ENCODE measurements around the gene NTN1.

Gene NTN1

DNA sequence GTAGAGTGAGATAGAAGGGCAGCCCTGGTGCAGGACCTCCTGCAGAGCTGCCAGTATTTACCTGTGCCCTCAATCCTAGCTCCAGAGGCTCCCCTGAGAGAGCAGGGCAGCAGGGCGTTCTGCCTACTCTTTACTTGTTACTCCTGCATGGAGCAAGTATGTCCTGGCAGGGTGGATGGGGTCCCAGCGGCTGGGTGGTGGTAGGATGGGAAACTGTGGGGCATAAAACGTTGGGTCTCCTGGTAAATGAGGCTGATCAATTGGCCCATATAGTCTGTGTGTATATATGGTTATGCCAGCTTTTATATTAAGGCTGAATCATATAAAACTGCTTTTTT lies 192.0 kb downstream of the NTN1 start:
- H3K9ac ChIP-seq (ENCODE audit: low read length) = no peak overlapping the region
- H2AFZ ChIP-seq (ENCODE audit: low read depth, low read length) = no peak overlapping the region
- no peaks in the 10 kb centered on the region for H3K36me3 ChIP-seq (replicated peaks; ENCODE audit: low read depth, low read length)
- no peaks in the 10 kb centered on the region for H3K4me1 ChIP-seq (ENCODE audit: low read length)
- no peaks in the 10 kb centered on the region for H3K79me2 ChIP-seq (ENCODE audit: low read length)
- H3K27me3 ChIP-seq (ENCODE audit: low read depth, low read length) = no peaks in the 10 kb centered on the region
- no peak overlapping the region for H3K4me2 ChIP-seq (ENCODE audit: low read length)
- no peak overlapping the region for H3K27ac ChIP-seq (ENCODE audit: low read length)
- H3K4me3 ChIP-seq (ENCODE audit: low read length) = no peak overlapping the region
- TF ChIP-seq EZH2phosphoT487 (IDR thresholded peaks at IDR 0.05; ENCODE audit: low read depth) (no peak), CTCF (IDR thresholded peaks at IDR 0.05; ENCODE audit: low read depth, low read length) (no peak)
- H3K9me3 ChIP-seq (ENCODE audit: insufficient read depth, low read length) = peaks cover 8% of the 10 kb centered on the region; the same call in 1 of the 2 replicates
- no peaks in the 10 kb centered on the region for H4K20me1 ChIP-seq (ENCODE audit: insufficient read depth, low read length)

DNA sequence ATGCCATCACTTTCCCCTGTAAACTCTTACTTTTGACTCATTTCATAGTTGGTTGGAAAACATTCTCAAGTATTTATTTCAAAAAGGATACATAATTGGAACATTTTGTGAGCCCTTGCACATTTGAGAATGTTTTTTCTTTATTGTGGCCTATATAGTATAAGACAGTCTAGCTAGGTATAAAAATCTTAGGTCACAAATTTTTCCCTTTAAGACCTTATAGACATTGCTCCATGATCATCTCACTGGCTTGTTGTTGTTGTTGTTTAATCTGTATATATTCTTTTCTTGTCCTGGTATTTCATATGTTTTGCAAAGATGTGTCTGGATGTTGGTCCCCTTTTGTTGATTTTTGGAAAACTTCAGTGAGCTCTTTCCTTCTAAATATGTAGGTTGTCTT lies 194.2 kb downstream of the NTN1 start:
- Histone ChIP-seq H3K9me3 (ENCODE audit: insufficient read depth, low read length) (peaks cover 8% of the 10 kb centered on the region; the same call in 1 of the 2 replicates), H3K4me3 (ENCODE audit: low read length) (no peak overlapping the region), H4K20me1 (ENCODE audit: insufficient read depth, low read length) (no peaks in the 10 kb centered on the region), H2AFZ (ENCODE audit: low read depth, low read length) (no peak overlapping the region), H3K79me2 (ENCODE audit: low read length) (no peaks in the 10 kb centered on the region), H3K36me3 (replicated peaks; ENCODE audit: low read depth, low read length) (no peaks in the 10 kb centered on the region), H3K4me1 (ENCODE audit: low read length) (no peaks in the 10 kb centered on the region), H3K9ac (ENCODE audit: low read length) (no peak overlapping the region), H3K27ac (ENCODE audit: low read length) (no peak overlapping the region), H3K4me2 (ENCODE audit: low read length) (no peak overlapping the region), H3K27me3 (ENCODE audit: low read depth, low read length) (no peaks in the 10 kb centered on the region)
- TF ChIP-seq EZH2phosphoT487 (IDR thresholded peaks at IDR 0.05; ENCODE audit: low read depth) = no peak
- no peak for TF ChIP-seq CTCF (IDR thresholded peaks at IDR 0.05; ENCODE audit: low read depth, low read length)

- H2AFZ ChIP-seq (ENCODE audit: low read depth, low read length) = no peak overlapping the region
- H3K4me3 ChIP-seq (ENCODE audit: low read length) = no peak overlapping the region
- no peaks in the 10 kb centered on the region for H3K27me3 ChIP-seq (ENCODE audit: low read depth, low read length)
- no peaks in the 10 kb centered on the region for H4K20me1 ChIP-seq (ENCODE audit: insufficient read depth, low read length)
- TF ChIP-seq EZH2phosphoT487 (IDR thresholded peaks at IDR 0.05; ENCODE audit: low read depth) = no peak
- no peak for TF ChIP-seq CTCF (IDR thresholded peaks at IDR 0.05; ENCODE audit: low read depth, low read length)
- no peaks in the 10 kb centered on the region for H3K4me1 ChIP-seq (ENCODE audit: low read length)
- no peaks in the 10 kb centered on the region for H3K79me2 ChIP-seq (ENCODE audit: low read length)
- no peak overlapping the region for H3K27ac ChIP-seq (ENCODE audit: low read length)
- H3K4me2 ChIP-seq (ENCODE audit: low read length) = no peak overlapping the region
- peaks cover 8% of the 10 kb centered on the region; the same call in 1 of the 2 replicates for H3K9me3 ChIP-seq (ENCODE audit: insufficient read depth, low read length)
- H3K36me3 ChIP-seq (replicated peaks; ENCODE audit: low read depth, low read length) = no peaks in the 10 kb centered on the region
- H3K9ac ChIP-seq (ENCODE audit: low read length) = no peak overlapping the region
Measured at GRCh38 chr17:9217151-9218056, 196.1 kb downstream of the NTN1 start.

DNA sequence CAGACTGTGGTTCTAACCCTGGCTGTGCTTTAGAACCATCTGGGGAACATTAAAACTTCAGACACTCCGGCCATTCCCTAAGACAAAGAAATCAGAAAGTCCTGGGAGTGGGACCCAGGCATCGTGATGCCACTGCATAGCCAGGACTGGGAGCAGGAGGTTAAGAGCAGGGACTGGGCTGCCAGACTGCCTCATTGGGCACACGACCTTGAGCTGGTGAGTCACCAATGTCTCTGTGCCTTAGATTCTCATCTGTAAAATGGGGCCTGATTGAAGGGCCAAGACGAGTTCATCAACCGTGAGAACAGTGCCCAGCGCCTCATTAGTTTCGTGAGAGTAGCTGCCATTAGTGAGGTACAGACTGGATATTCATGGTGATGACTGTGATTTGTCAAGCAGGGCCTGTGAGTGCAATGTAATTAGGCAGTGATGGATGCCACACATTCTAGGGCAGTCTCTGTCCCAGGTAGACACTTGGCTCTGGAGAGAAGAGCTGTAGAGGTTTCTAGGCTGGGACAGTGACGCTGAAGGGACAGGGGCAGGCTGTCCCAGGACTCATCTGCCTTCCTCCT lies 196.8 kb downstream of the NTN1 start:
- H3K4me3 ChIP-seq (ENCODE audit: low read length) = no peak overlapping the region
- H3K79me2 ChIP-seq (ENCODE audit: low read length) = no peaks in the 10 kb centered on the region
- no peaks in the 10 kb centered on the region for H3K27me3 ChIP-seq (ENCODE audit: low read depth, low read length)
- no peak overlapping the region for H3K9ac ChIP-seq (ENCODE audit: low read length)
- no peak overlapping the region for H2AFZ ChIP-seq (ENCODE audit: low read depth, low read length)
- H3K4me1 ChIP-seq (ENCODE audit: low read length) = no peaks in the 10 kb centered on the region
- H3K4me2 ChIP-seq (ENCODE audit: low read length) = no peak overlapping the region
- H4K20me1 ChIP-seq (ENCODE audit: insufficient read depth, low read length) = no peaks in the 10 kb centered on the region
- peaks cover 8% of the 10 kb centered on the region; the same call in 1 of the 2 replicates for H3K9me3 ChIP-seq (ENCODE audit: insufficient read depth, low read length)
- TF ChIP-seq EZH2phosphoT487 (IDR thresholded peaks at IDR 0.05; ENCODE audit: low read depth) (no peak), CTCF (IDR thresholded peaks at IDR 0.05; ENCODE audit: low read depth, low read length) (no peak)
- no peak overlapping the region for H3K27ac ChIP-seq (ENCODE audit: low read length)
- H3K36me3 ChIP-seq (replicated peaks; ENCODE audit: low read depth, low read length) = no peaks in the 10 kb centered on the region

Measured in OCI-LY3 (cell line).